GM23248 (cell line): ENCODE measurements around the gene NCF2. TPM values are rescaled to one million over a fixed set of nuclear protein-coding genes. Genes with fewer than 3 reads are reported as not detected.

ENCODE experiments used
- DNase-seq: peaks from one replicate; pipeline ENCODE4 v3.0.0-alpha.2; 2015
- H2AFZ ChIP-seq: fragments of 200-600 bp; sonication (generic); 2 replicates; pipeline ENCODE4 v1.6.1; 2016; ENCODE audit warnings: antibody characterized with exemption
- H3F3A ChIP-seq: fragments of 200-600 bp; sonication (generic); 2 replicates; pipeline ENCODE4 v1.6.1; 2016; ENCODE audit warnings: mild to moderate bottlenecking, antibody characterized with exemption, mixed run types; ENCODE audit not compliant: insufficient read depth
- H3K27ac ChIP-seq: fragments of 200-600 bp; sonication (generic); 2 replicates; pipeline ENCODE4 v1.5.1; 2016; ENCODE audit warnings: mild to moderate bottlenecking
- H3K27me3 ChIP-seq: fragments of 200-600 bp; sonication (generic); replicated peaks from 2 replicates; pipeline ENCODE4 v1.6.1; 2016; ENCODE audit warnings: mild to moderate bottlenecking; ENCODE audit not compliant: insufficient read depth
- H3K36me3 ChIP-seq: fragments of 200-600 bp; sonication (generic); 2 replicates; pipeline ENCODE4 v1.6.1; 2016; ENCODE audit warnings: low read depth, mild to moderate bottlenecking
- H3K4me1 ChIP-seq: fragments of 200-600 bp; sonication (generic); 2 replicates; pipeline ENCODE4 v1.6.1; 2016; ENCODE audit warnings: mild to moderate bottlenecking; ENCODE audit not compliant: insufficient read depth
- H3K4me2 ChIP-seq: fragments of 200-600 bp; sonication (generic); one replicate; pipeline ENCODE4 v1.6.1; 2016; ENCODE audit warnings: mild to moderate bottlenecking; ENCODE audit not compliant: unreplicated experiment
- H3K4me3 ChIP-seq: fragments of 200-600 bp; sonication (generic); 2 replicates; pipeline ENCODE4 v1.5.1; 2016; ENCODE audit warnings: mild to moderate bottlenecking
- H3K79me2 ChIP-seq: fragments of 200-600 bp; sonication (generic); 2 replicates; pipeline ENCODE4 v1.6.1; 2016; ENCODE audit warnings: mild to moderate bottlenecking; ENCODE audit not compliant: insufficient read depth
- H3K9ac ChIP-seq: fragments of 200-600 bp; sonication (generic); 2 replicates; pipeline ENCODE4 v1.6.1; 2016; ENCODE audit warnings: mild to moderate bottlenecking
- H3K9me2 ChIP-seq: fragments of 200-600 bp; sonication (generic); 2 replicates; pipeline ENCODE4 v1.6.1; 2016; ENCODE audit warnings: mixed run types, mild to moderate bottlenecking, moderate library complexity; ENCODE audit not compliant: insufficient read depth
- H3K9me3 ChIP-seq: fragments of 200-600 bp; sonication (generic); one replicate; pipeline ENCODE4 v1.6.1; 2017; ENCODE audit warnings: low read depth
- H4K20me1 ChIP-seq: fragments of 200-600 bp; sonication (generic); 2 replicates; pipeline ENCODE4 v1.6.0; 2016; ENCODE audit not compliant: insufficient read depth
- EZH2 ChIP-seq: fragments of 200-600 bp; sonication (generic); IDR thresholded peaks from 2 replicates; pipeline ENCODE4 v1.6.1; 2018; ENCODE audit warnings: antibody characterized with exemption, mild to moderate bottlenecking; ENCODE audit not compliant: insufficient read depth, poor library complexity, severe bottlenecking
- EZH2phosphoT487 ChIP-seq: fragments of 200-600 bp; sonication (generic); IDR thresholded peaks from 2 replicates; pipeline ENCODE4 v1.6.1; 2018; ENCODE audit warnings: antibody characterized with exemption, moderate library complexity, mild to moderate bottlenecking, low read depth; ENCODE audit not compliant: insufficient read depth
- WGBS, 2 experiments: methylation state at CpG; one replicate each; pipeline ENCODE4 v1.1.6; 2015 to 2017; ENCODE audit warnings: low lambda C conversion rate in 2 of 2, low coverage in 1 of 2; ENCODE audit errors: missing lambda C conversion rate in 2 of 2; 5-methylcytosine and 5-hydroxymethylcytosine counted together
- in situ Hi-C: fragments of 300-500 bp; cut with MboI; formaldehyde crosslinking; loops from 2 replicates; pipeline ENCODE4 v1.15.0; 2020
- polyA plus RNA-seq: library from polyadenylated mRNA; unstranded; fragments of >200 nt; fragmentation: Nextera tagmentation; extraction: Ambion mirVana; gene quantifications from 2 replicates; pipeline ENCODE4 v1.2.1, GENCODE V29; 2016
- total RNA-seq: library from RNA; depleted of rRNA; stranded (reverse); fragments of >200 nt; shearing (Covaris generic); gene quantifications from 2 replicates; pipeline ENCODE4 v1.2.3, GENCODE V29; 2014

The NCF2 gene
- total and polyA plus RNA-seq, 2 experiments from 2014 or later: 0.41 TPM; not detected in 1

DNA sequence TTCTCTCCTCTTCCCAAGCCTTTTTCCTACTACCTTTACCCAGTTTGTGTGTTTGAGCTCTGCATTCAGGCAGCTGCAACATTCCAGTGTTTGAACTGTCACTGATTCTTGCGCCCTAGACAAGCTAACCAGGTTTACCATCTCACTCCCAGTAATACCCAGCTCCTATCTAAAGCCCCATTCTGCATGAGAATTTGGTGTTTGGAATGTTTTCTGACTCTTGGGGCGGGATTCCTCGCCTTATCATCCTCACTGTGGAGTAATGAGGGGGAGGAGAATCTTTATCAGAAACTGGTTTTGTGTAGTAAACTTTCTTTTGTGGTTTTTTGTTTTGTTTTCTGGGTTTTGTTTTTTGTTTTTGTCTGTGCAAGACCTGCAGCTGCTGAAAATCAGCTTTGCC, 36.5 kb downstream of the NCF2 start:
- no peaks in the 10 kb centered on the region for H3K27me3 ChIP-seq
- H3F3A ChIP-seq: no peaks in the 10 kb centered on the region
- H3K4me1 ChIP-seq: no peaks in the 10 kb centered on the region
- H3K4me3 ChIP-seq: no peak overlapping the region
- H3K4me2 ChIP-seq: no peak overlapping the region
- H3K9me3 ChIP-seq: no peaks in the 10 kb centered on the region
- TF ChIP-seq EZH2 (no peak), EZH2phosphoT487 (no peak)
- in situ Hi-C loops: no loop called here
- no peaks in the 10 kb centered on the region for H3K79me2 ChIP-seq
- DNase-seq: no peak
- H3K9ac ChIP-seq: no peak overlapping the region
- no peak overlapping the region for H3K27ac ChIP-seq
- H3K9me2 ChIP-seq: no peaks in the 10 kb centered on the region
- H2AFZ ChIP-seq: no peak overlapping the region
- H4K20me1 ChIP-seq: no peaks in the 10 kb centered on the region
- H3K36me3 ChIP-seq: peaks cover 25% of the 10 kb centered on the region
- WGBS, 2 experiments: 99 to 100% methylated on average over 3 of the region's 3 CpGs

DNA sequence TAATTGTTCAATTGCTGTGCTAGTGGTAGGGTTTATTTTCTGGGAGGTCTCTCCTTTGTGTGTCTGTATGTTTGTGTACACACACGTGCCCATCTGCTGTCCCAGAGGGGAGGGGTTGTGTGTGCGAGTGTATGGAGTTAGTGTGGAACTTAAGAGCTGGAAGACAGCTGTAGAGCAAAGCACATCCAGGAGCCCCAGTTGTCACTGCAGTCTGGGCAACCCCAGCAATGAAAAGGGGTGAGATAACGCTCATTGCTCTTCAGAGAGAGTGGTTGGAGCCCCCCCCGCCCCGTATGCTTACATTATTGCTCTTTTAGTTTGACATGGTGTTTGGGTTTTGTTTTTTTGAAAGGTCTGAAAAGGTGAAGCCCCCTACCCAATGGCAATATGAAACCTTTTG, 36.9 kb downstream of the NCF2 start:
- Histone ChIP-seq H3F3A (no peaks in the 10 kb centered on the region), H3K4me1 (no peaks in the 10 kb centered on the region), H3K36me3 (peaks cover 25% of the 10 kb centered on the region), H3K79me2 (no peaks in the 10 kb centered on the region), H2AFZ (no peak overlapping the region), H3K4me2 (no peak overlapping the region), H3K4me3 (no peak overlapping the region), H3K27ac (no peak overlapping the region), H3K9me3 (no peaks in the 10 kb centered on the region), H3K27me3 (no peaks in the 10 kb centered on the region), H3K9ac (no peak overlapping the region), H4K20me1 (no peaks in the 10 kb centered on the region), H3K9me2 (no peaks in the 10 kb centered on the region)
- TF ChIP-seq EZH2: no peak
- no peak for TF ChIP-seq EZH2phosphoT487
- in situ Hi-C loops: no loop called here
- 77 to 87% methylated on average over 5 of the region's 5 CpGs for WGBS, 2 experiments
- no peak for DNase-seq

DNA sequence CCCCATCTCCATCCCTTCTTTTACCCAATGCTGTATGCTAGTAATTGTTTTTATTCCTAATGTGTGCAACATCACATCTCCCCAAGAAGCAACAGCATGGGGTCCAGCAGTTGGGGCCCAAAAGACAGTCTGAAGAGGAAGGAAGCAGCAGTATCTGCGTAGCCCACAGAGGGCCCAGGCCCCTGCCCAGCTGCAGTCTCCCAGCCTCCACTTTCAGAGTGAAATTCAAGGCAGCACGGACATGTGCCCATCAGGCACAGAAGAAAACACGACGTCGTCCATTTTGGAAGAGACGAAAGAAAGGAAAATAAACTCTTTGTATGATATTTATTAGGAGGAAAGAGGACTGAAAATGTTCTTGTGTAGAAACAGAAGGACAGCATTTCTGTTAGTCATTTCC, 37.4 kb downstream of the NCF2 start:
- Histone ChIP-seq H3K79me2 (no peaks in the 10 kb centered on the region), H3K4me1 (no peaks in the 10 kb centered on the region), H3K27ac (no peak overlapping the region), H3K27me3 (no peaks in the 10 kb centered on the region), H3K9me3 (no peaks in the 10 kb centered on the region), H3K4me3 (no peak overlapping the region), H3K4me2 (no peak overlapping the region), H3K9me2 (no peaks in the 10 kb centered on the region), H4K20me1 (no peaks in the 10 kb centered on the region), H3F3A (no peaks in the 10 kb centered on the region), H3K9ac (no peak overlapping the region), H3K36me3 (peaks cover 25% of the 10 kb centered on the region), H2AFZ (no peak overlapping the region)
- TF ChIP-seq EZH2 (no peak), EZH2phosphoT487 (no peak)
- WGBS, 2 experiments: 87 to 89% methylated on average over 6 of the region's 6 CpGs
- DNase-seq: no peak
- in situ Hi-C loops: no loop called here

DNA sequence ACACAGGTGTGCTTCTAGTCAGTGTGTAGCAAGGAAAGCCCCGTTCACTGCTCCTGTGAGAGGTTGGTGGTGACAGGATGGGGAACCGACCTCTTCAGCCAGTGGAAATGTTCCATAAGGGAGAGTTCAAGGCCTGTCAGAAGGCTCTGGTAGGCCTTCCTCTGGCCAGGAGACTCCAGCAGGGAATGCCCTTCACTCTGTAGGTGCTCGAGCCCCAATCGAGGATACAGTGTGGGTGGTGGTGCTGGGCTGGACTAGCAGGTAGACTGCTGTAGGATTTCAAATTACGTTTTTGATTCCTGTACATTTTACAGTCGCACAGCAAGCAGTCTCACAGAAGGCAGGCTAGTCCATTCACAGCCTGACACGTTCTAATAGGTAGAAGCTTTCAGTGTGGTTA, 37.8 kb downstream of the NCF2 start:
- in situ Hi-C loops: no loop called here
- Histone ChIP-seq H3K27ac (no peak overlapping the region), H3F3A (no peaks in the 10 kb centered on the region), H3K36me3 (peaks cover 28% of the 10 kb centered on the region), H3K9ac (no peak overlapping the region), H3K9me3 (no peaks in the 10 kb centered on the region), H3K27me3 (no peaks in the 10 kb centered on the region), H3K4me1 (no peaks in the 10 kb centered on the region), H2AFZ (no peak overlapping the region), H3K4me2 (no peak overlapping the region), H3K9me2 (no peaks in the 10 kb centered on the region), H3K79me2 (no peaks in the 10 kb centered on the region), H4K20me1 (no peaks in the 10 kb centered on the region), H3K4me3 (no peak overlapping the region)
- WGBS, 2 experiments: 94 to 97% methylated on average over 7 of the region's 7 CpGs
- TF ChIP-seq EZH2 (no peak), EZH2phosphoT487 (no peak)
- DNase-seq: no peak

DNA sequence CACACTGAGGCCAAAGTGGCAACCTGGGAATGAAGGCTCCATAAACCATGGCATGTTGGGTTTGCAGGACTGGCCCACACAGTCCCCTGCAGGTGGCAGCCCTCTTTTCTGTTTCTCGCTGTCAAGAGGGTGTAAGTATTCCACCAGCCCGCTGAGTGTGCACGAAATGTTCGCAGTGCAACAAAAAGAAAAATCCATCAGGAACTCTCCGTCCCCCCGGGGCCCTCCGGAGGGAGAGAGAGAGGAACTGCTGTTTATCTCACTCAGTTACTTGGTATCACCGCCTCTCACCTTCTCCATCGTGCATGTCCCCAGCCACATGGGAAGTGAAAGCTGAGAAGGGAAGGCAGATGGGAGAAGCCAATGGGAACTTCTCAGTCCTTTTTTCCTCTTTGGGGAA, 38.3 kb downstream of the NCF2 start:
- Histone ChIP-seq H4K20me1 (no peaks in the 10 kb centered on the region), H3K36me3 (peaks cover 33% of the 10 kb centered on the region), H3K4me2 (no peak overlapping the region), H3K4me3 (no peak overlapping the region), H3K79me2 (no peaks in the 10 kb centered on the region), H3F3A (no peaks in the 10 kb centered on the region), H3K9me3 (no peaks in the 10 kb centered on the region), H3K4me1 (no peaks in the 10 kb centered on the region), H3K27me3 (no peaks in the 10 kb centered on the region), H2AFZ (no peak overlapping the region), H3K9me2 (no peaks in the 10 kb centered on the region), H3K27ac (no peak overlapping the region), H3K9ac (no peak overlapping the region)
- DNase-seq: no peak
- WGBS, 2 experiments: 90% methylated on average over 9 of the region's 9 CpGs
- in situ Hi-C loops: no loop called here
- TF ChIP-seq EZH2phosphoT487 (no peak), EZH2 (no peak)
